H1 (cell line): ENCODE measurements around the gene CFAP61. TPM values are rescaled to one million over a fixed set of nuclear protein-coding genes. Genes with fewer than 3 reads are reported as not detected.

Experiments used
- CTCF ChIA-PET: fragments of 300-600 bp; sonication (Branson Sonifier 250); formaldehyde crosslinking; loops from one replicate; lab custom pipeline; 2021; ENCODE audit not compliant: partially characterized antibody; lab: Charles Lee
- POLR2A ChIA-PET: fragments of 300-600 bp; sonication (Branson Sonifier 250); formaldehyde crosslinking; loops from one replicate; lab custom pipeline; 2021; ENCODE audit warnings: inconsistent platforms; ENCODE audit not compliant: partially characterized antibody; lab: Charles Lee
- DNase-seq, 2 experiments: peaks; one replicate each; pipeline versions ENCODE4 v3.0.0 to v3.0.0-alpha.2; 2010 to 2022; ENCODE audit warnings: low spot score in 2 of 2, low read depth in 1 of 2, mixed read lengths in 1 of 2
- FAIRE-seq: peaks from 2 replicates; lab custom pipeline; 2011; peaks lifted over from hg19 to GRCh38; lab: Jason Lieb, UNC
- H2AFZ ChIP-seq: 2 replicates; pipeline ENCODE4 v1.8.1; 2012; ENCODE audit warnings: low read length, inconsistent platforms
- H2AK5ac ChIP-seq: 2 replicates; pipeline ENCODE4 v1.6.1; 2013; ENCODE audit warnings: low read depth, low read length
- H2BK120ac ChIP-seq: replicated peaks from 2 replicates; pipeline ENCODE3; 2013; ENCODE audit warnings: low read depth, low read length, inconsistent platforms
- H2BK12ac ChIP-seq: 2 replicates; pipeline ENCODE4 v1.6.1; 2013; ENCODE audit warnings: low read depth, low read length
- H2BK15ac ChIP-seq: 2 replicates; pipeline ENCODE4 v1.6.1; 2013; ENCODE audit warnings: low read length
- H2BK20ac ChIP-seq: 2 replicates; pipeline ENCODE4 v1.6.1; 2013; ENCODE audit warnings: low read length
- H2BK5ac ChIP-seq: 2 replicates; pipeline ENCODE4 v1.6.1; 2013; ENCODE audit warnings: low read depth, low read length
- H3K14ac ChIP-seq: 2 replicates; pipeline ENCODE4 v1.6.1; 2013; ENCODE audit warnings: inconsistent platforms; ENCODE audit not compliant: insufficient read length
- H3K18ac ChIP-seq: 2 replicates; pipeline ENCODE4 v1.6.1; 2013; ENCODE audit warnings: low read length; ENCODE audit errors: extremely low read depth
- H3K23ac ChIP-seq: 2 replicates; pipeline ENCODE4 v1.6.1; 2013; ENCODE audit warnings: inconsistent platforms; ENCODE audit not compliant: insufficient read length
- H3K23me2 ChIP-seq: 2 replicates; pipeline ENCODE4 v1.6.1; 2013; ENCODE audit warnings: low read depth, low read length
- H3K27ac ChIP-seq: 2 replicates; pipeline ENCODE4 v1.6.1; 2011; ENCODE audit warnings: low read depth, low read length, inconsistent platforms
- H3K27me3 ChIP-seq, 4 experiments: replicated peaks in 1 of 4; 1 replicate in 1 of 4; 2 replicates in 3 of 4; pipeline versions ENCODE4 v1.6.1 to v1.8.1; 2011 to 2013; ENCODE audit warnings: low read length in 3 of 4, mild to moderate bottlenecking in 3 of 4, inconsistent platforms in 2 of 4, mixed read lengths in 2 of 4, moderate library complexity in 1 of 4; ENCODE audit not compliant: control insufficient read depth in 3 of 4, insufficient read depth in 3 of 4; ENCODE audit errors: extremely low read depth in 1 of 4
- H3K36me3 ChIP-seq, 4 experiments: 2 replicates each; pipeline versions ENCODE4 v1.6.1 to v1.8.1; 2011 to 2013; ENCODE audit warnings: mild to moderate bottlenecking in 4 of 4, low read length in 3 of 4, moderate library complexity in 2 of 4, control low read depth in 1 of 4, inconsistent platforms in 1 of 4; ENCODE audit not compliant: insufficient read depth in 4 of 4, control insufficient read depth in 2 of 4
- H3K4ac ChIP-seq: replicated peaks from 2 replicates; pipeline ENCODE3; 2013; ENCODE audit warnings: low read length, low read depth, mixed read lengths, inconsistent platforms; ENCODE audit not compliant: insufficient read length
- H3K4me1 ChIP-seq, 4 experiments: replicated peaks in 1 of 4; 1 replicate in 1 of 4; 2 replicates in 3 of 4; pipeline versions ENCODE4 v1.6.1 to v1.8.1; 2011 to 2013; ENCODE audit warnings: low read length in 3 of 4, inconsistent platforms in 2 of 4, mixed read lengths in 1 of 4; ENCODE audit not compliant: insufficient read depth in 4 of 4, control insufficient read depth in 3 of 4
- H3K4me2 ChIP-seq, 2 experiments: 2 replicates each; pipeline versions ENCODE4 v1.6.1 to v1.8.1; 2011 to 2013; ENCODE audit warnings: low read depth in 2 of 2, low read length in 2 of 2, control low read depth in 1 of 2, inconsistent platforms in 1 of 2, mild to moderate bottlenecking in 1 of 2; ENCODE audit not compliant: insufficient read depth in 1 of 2
- H3K4me3 ChIP-seq, 4 experiments: fragments of 200-600, 300-600 bp in 1 of 4; sonication (generic), shearing (Covaris generic), sonication (Bioruptor Twin) in 1 of 4; 2 replicates each; pipeline versions ENCODE4 v1.5.1 to v1.8.1; 2011 to 2016; ENCODE audit warnings: low read length in 4 of 4, low read depth in 3 of 4, control low read depth in 2 of 4, inconsistent platforms in 2 of 4, mild to moderate bottlenecking in 2 of 4, mixed read lengths in 1 of 4, moderate library complexity in 1 of 4; ENCODE audit not compliant: insufficient read depth in 2 of 4; ENCODE audit errors: extremely low read depth in 1 of 4
- H3K56ac ChIP-seq: replicated peaks from 2 replicates; pipeline ENCODE3; 2013; ENCODE audit warnings: low read depth, mild to moderate bottlenecking, mixed read lengths, low read length, inconsistent platforms; ENCODE audit not compliant: insufficient read length
- H3K79me1 ChIP-seq: 2 replicates; pipeline ENCODE4 v1.6.1; 2013; ENCODE audit warnings: low read depth, low read length, control low read depth
- H3K79me2 ChIP-seq, 2 experiments: 2 replicates each; pipeline versions ENCODE4 v1.6.1 to v1.8.1; 2012 to 2013; ENCODE audit warnings: low read length in 2 of 2, mild to moderate bottlenecking in 2 of 2, inconsistent platforms in 1 of 2; ENCODE audit not compliant: insufficient read depth in 2 of 2, control insufficient read depth in 1 of 2
- H3K9ac ChIP-seq, 4 experiments: replicated peaks in 1 of 4; 1 replicate in 1 of 4; 2 replicates in 3 of 4; pipeline versions ENCODE4 v1.6.1 to v1.8.1; 2011 to 2013; ENCODE audit warnings: low read depth in 3 of 4, low read length in 3 of 4, control low read depth in 2 of 4, mild to moderate bottlenecking in 2 of 4, moderate library complexity in 2 of 4, inconsistent platforms in 1 of 4; ENCODE audit errors: extremely low read depth in 1 of 4
- H3K9me3 ChIP-seq, 2 experiments: 2 replicates each; pipeline versions ENCODE4 v1.6.1 to v1.8.1; 2012 to 2013; ENCODE audit warnings: mild to moderate bottlenecking in 2 of 2, moderate library complexity in 2 of 2, control low read depth in 1 of 2, inconsistent platforms in 1 of 2, low read depth in 1 of 2, low read length in 1 of 2, mixed read lengths in 1 of 2; ENCODE audit not compliant: insufficient read depth in 2 of 2
- H4K20me1 ChIP-seq, 2 experiments: replicated peaks in 1 of 2; 2 replicates each; pipeline versions ENCODE3 to v1.8.1; 2011 to 2013; ENCODE audit warnings: inconsistent platforms in 2 of 2, low read length in 2 of 2, mild to moderate bottlenecking in 1 of 2; ENCODE audit not compliant: insufficient read depth in 2 of 2, control insufficient read depth in 1 of 2
- H4K5ac ChIP-seq: 2 replicates; pipeline ENCODE4 v1.6.1; 2013; ENCODE audit warnings: low read length, low read depth, mixed read lengths, inconsistent platforms; ENCODE audit not compliant: insufficient read length
- H4K8ac ChIP-seq: 2 replicates; pipeline ENCODE4 v1.8.0; 2013; ENCODE audit warnings: mild to moderate bottlenecking, moderate library complexity, low read length, inconsistent platforms; ENCODE audit not compliant: insufficient read depth; ENCODE audit errors: extremely low read depth
- H4K91ac ChIP-seq: replicated peaks from 2 replicates; pipeline ENCODE3; 2013; ENCODE audit warnings: low read length, mixed read lengths, inconsistent platforms; ENCODE audit not compliant: insufficient read length
- CBX8 ChIP-seq: fragments of 300-800, 300-1000 bp; sonication (generic); IDR thresholded peaks from 2 replicates; pipeline ENCODE4 v1.7.1; 2016; ENCODE audit warnings: low read depth, low read length, borderline replicate concordance
- GABPA ChIP-seq: IDR thresholded peaks from 2 replicates; pipeline ENCODE4 v1.6.1; 2011; ENCODE audit warnings: mild to moderate bottlenecking, low read length, moderate library complexity, borderline replicate concordance; ENCODE audit not compliant: insufficient read depth
- RFX5 ChIP-seq: IDR thresholded peaks from 2 replicates; pipeline ENCODE4 v1.6.1; 2011; ENCODE audit warnings: low read depth, low read length, improper control_type of control experiment, borderline replicate concordance
- SUZ12 ChIP-seq: fragments of 200-600 bp; sonication (generic); IDR thresholded peaks from 2 replicates; pipeline ENCODE4 v1.6.1; 2012; ENCODE audit warnings: mild to moderate bottlenecking, inconsistent platforms, low read length, moderate library complexity, mixed read lengths
- WGBS, 2 experiments: shearing (Covaris generic) in 1 of 2; methylation state at CpG; one replicate each; pipeline versions ENCODE4 v1.1.6 to v1.1.7; 2013 to 2015; ENCODE audit warnings: low lambda C conversion rate in 2 of 2, mixed read lengths in 2 of 2, inconsistent platforms in 1 of 2, low coverage in 1 of 2, missing lambda C conversion rate in 1 of 2; ENCODE audit not compliant: insufficient replicate concordance in 2 of 2, insufficient coverage in 1 of 2, insufficient read length in 1 of 2; ENCODE audit errors: extremely low coverage in 1 of 2, missing lambda C conversion rate in 1 of 2; 5-methylcytosine and 5-hydroxymethylcytosine counted together
- polyA plus RNA-seq, 7 experiments: library from polyadenylated mRNA; depleted of rRNA in 3 of 7; stranded (reverse) in 5 of 7; unstranded in 2 of 7; fragments of >200 nt in 5 of 7; fragments of 200-250 nt in 2 of 7; gene quantifications; 1 replicate in 5 of 7; 2 replicates in 1 of 7; 4 replicates in 1 of 7; pipeline versions ENCODE4 v1.2.1 to v1.2.3, GENCODE V29; 2011 to 2013; ENCODE audit warnings: missing spikeins in 2 of 7, mixed read lengths in 2 of 7
- total RNA-seq: library from RNA; stranded (reverse); fragmentation: NEBNext Ultra II Directional; extraction: Animal tissue kit (Norgen Biotek cat#: 25700); gene quantifications from 2 replicates; pipeline ENCODE4 v1.2.1, GENCODE V29; 2021
- TF ChIP-seq, protein P1 (sequence below): IDR thresholded peaks from 2 replicates; pipeline ENCODE4 v1.6.1; 2012; ENCODE audit warnings: inconsistent platforms

CFAP61 gene
- total and polyA plus RNA-seq, 2 of the 8 experiments (the other 6 are each of a cell fraction or from before 2014, with no cell fraction given): 0.29 to 0.61 TPM

DNA sequence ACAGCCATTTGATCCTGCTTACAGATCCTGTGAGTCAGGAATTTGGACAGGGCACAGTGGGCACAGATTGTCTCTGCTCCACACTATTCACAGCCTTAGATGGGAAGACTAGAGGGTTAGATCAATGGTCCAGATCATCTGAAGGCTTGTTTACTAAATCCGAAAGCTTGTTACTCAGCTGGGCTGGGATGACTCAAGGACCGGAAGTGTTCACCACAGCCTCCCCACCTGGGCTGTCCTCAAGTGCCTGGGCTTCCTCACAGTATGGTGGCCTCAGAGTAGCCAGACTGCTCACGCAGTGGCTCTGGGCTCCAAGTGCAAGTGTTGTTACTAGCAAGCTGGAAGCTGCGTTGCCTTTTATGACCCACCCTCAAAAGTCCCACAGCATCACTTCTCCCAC is 240.1 kb downstream of the CFAP61 start:
- H2BK15ac ChIP-seq: no peak overlapping the region
- no peaks in the 10 kb centered on the region for H3K4me1 ChIP-seq
- ChIA-PET CTCF (interaction anchor here (0.5 to 1.0 kb wide), 2 partner anchors 55 to 93 kb away, joined by 3 to 4 read pairs; no protein-coding TSS in a partner anchor), POLR2A (no interaction called here)
- 96% methylated on average over 4 of the region's 4 CpGs; no CpG with 5 or more reads in 1 of the 2 experiments for WGBS, 2 experiments
- no peak overlapping the region for H4K5ac ChIP-seq
- no peak overlapping the region for H3K27ac ChIP-seq
- no peak overlapping the region for H2BK12ac ChIP-seq
- no peak overlapping the region for H4K8ac ChIP-seq
- no peaks in the 10 kb centered on the region for H3K36me3 ChIP-seq
- no peak overlapping the region for H2AK5ac ChIP-seq
- H3K4me3 ChIP-seq: no peak overlapping the region
- no peak overlapping the region for H3K9ac ChIP-seq
- H2BK20ac ChIP-seq: no peak overlapping the region
- peaks cover 3% of the 10 kb centered on the region; the same call in 1 of the 2 replicates for H3K23me2 ChIP-seq
- no peak overlapping the region for H3K4ac ChIP-seq
- H3K4me2 ChIP-seq: no peak overlapping the region
- H3K23ac ChIP-seq: no peak overlapping the region
- no peak overlapping the region for H2BK120ac ChIP-seq
- no peak overlapping the region for H3K18ac ChIP-seq
- H3K79me2 ChIP-seq: no peaks in the 10 kb centered on the region
- H3K9me3 ChIP-seq: no peaks in the 10 kb centered on the region
- no peak overlapping the region for H2AFZ ChIP-seq
- H3K27me3 ChIP-seq: peaks cover 0 to 1% (median 0%) of the 10 kb centered on the region in 4 experiments; a peak in 1 of 7 replicates
- no peak for DNase-seq
- H4K91ac ChIP-seq: no peak overlapping the region
- no peaks in the 10 kb centered on the region for H3K79me1 ChIP-seq
- no peak overlapping the region for H3K14ac ChIP-seq
- H2BK5ac ChIP-seq: no peak overlapping the region
- no peak overlapping the region for H3K56ac ChIP-seq
- no peak for FAIRE-seq
- H4K20me1 ChIP-seq: no peaks in the 10 kb centered on the region
- TF ChIP-seq GABPA (no peak), SUZ12 (no peak), CBX8 (no peak), RFX5 (no peak)
- TF ChIP-seq, protein P1, sequence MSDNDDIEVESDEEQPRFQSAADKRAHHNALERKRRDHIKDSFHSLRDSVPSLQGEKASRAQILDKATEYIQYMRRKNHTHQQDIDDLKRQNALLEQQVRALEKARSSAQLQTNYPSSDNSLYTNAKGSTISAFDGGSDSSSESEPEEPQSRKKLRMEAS: no peak
